ENCODE data around the gene HOXD4.

The HOXD4 gene

DNA sequence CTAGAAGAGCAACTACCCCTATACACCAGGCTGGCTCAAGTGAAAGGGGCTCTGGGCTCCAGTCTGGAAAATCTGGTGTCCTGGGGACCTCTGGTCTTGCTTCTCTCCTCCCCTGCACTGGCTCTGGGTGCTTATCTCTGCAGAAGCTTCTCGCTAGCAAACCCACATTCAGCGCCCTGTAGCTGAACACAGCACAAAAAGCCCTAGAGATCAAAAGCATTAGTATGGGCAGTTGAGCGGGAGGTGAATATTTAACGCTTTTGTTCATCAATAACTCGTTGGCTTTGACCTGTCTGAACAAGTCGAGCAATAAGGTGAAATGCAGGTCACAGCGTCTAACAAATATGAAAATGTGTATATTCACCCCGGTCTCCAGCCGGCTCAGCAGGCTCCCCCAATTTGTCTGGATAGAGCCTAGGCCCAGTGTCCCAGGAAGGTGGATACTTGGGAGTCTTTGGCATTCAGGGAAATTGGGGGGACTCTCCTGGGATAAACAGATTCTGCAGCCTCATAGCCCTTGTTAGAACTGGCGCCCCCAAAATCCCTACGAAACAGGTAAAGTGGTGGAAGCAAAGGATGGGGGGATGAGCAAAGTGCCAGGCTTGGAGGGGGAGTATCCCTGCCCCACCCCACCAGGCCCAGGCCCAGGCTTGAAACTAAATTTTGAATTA is 2.5 kb upstream of the HOXD4 start:
- Histone ChIP-seq H3K9me3 (no peaks in the 10 kb centered on the region), H3K36me3 (peaks cover 8 to 30% (median 15%) of the 10 kb centered on the region in 3 donors), H3K4me1 (no peaks in the 10 kb centered on the region), H3K27me3 (peaks cover 0 to 61% of the 10 kb centered on the region in 2 donors), H3K4me3 (no peak overlapping the region), H3K27ac (no peak overlapping the region)
- DNase-seq: no peak
- TF ChIP-seq, protein P1, sequence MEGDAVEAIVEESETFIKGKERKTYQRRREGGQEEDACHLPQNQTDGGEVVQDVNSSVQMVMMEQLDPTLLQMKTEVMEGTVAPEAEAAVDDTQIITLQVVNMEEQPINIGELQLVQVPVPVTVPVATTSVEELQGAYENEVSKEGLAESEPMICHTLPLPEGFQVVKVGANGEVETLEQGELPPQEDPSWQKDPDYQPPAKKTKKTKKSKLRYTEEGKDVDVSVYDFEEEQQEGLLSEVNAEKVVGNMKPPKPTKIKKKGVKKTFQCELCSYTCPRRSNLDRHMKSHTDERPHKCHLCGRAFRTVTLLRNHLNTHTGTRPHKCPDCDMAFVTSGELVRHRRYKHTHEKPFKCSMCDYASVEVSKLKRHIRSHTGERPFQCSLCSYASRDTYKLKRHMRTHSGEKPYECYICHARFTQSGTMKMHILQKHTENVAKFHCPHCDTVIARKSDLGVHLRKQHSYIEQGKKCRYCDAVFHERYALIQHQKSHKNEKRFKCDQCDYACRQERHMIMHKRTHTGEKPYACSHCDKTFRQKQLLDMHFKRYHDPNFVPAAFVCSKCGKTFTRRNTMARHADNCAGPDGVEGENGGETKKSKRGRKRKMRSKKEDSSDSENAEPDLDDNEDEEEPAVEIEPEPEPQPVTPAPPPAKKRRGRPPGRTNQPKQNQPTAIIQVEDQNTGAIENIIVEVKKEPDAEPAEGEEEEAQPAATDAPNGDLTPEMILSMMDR (IDR thresholded peaks at IDR 0.05): no peak
- intact Hi-C loops (cut with DNase I; ENCODE audit: low total_unique reads): no loop called here

DNA sequence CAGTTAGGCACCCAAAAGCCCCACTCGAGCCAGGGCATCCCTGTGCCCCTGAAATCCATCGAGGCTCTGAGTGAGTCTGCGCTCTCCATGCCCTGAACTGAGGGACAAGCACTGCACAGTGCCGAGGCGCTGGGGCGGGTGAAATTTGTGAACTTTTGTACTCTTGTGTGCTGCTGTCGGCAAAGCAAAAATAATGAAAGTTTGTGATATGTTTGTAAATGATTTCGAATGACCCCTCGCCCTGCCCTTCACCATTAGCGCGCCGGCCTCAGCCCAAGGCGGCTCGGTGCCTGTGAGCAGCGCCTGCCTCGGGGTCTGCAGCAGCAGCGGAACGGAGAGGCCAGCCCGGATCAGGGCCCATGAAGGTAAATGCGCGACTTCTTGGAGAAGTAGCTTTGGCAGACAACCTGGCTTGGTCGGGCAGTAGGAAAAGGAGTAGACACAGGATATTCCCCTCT is 1.8 kb upstream of the HOXD4 start:
- Histone ChIP-seq H3K9me3 (no peaks in the 10 kb centered on the region), H3K27ac (no peak overlapping the region), H3K4me1 (no peaks in the 10 kb centered on the region), H3K4me3 (no peak overlapping the region), H3K36me3 (peaks cover 8 to 31% (median 15%) of the 10 kb centered on the region in 3 donors), H3K27me3 (peaks cover 0 to 62% of the 10 kb centered on the region in 2 donors)
- no peak for DNase-seq
- intact Hi-C loops (cut with DNase I; ENCODE audit: low total_unique reads): no loop called here
- TF ChIP-seq, protein P1 (IDR thresholded peaks at IDR 0.05): no peak

DNA sequence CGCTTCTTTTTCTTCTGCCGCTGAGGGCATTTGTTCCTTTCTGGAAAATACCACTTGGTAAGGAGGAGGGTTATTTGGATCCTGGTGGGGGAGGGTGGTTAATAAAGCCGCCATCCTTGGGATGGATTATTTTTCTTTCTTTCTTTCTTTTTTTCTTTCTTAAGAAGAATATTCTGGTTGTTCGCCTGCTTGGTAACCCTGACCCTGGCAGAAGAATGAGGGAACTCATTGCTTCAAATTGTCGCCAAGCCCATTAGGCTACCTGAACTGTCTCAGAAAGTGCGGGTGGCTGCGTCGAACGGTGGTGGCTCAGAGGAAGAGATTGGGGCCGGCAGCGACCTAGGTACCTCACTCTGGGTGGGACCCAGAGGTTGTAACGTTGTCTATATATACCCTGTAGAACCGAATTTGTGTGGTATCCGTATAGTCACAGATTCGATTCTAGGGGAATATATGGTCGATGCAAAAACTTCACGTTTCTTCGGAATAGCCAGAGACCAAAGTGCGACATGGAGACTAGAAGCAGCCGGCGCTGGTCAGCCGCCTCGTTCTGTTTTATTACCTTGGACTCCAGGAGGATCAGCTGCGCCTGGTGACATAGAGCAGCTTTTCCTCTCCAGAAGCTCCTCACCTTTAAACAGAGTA is 1.3 kb upstream of the HOXD4 start:
- no peak for DNase-seq
- H3K27me3 ChIP-seq: peaks cover 0 to 66% of the 10 kb centered on the region in 2 donors
- H3K27ac ChIP-seq: no peak overlapping the region
- no peaks in the 10 kb centered on the region for H3K9me3 ChIP-seq
- H3K4me3 ChIP-seq: no peak overlapping the region
- intact Hi-C loops (cut with DNase I; ENCODE audit: low total_unique reads): loop anchor here (10.0 kb wide), 1 partner anchor 105 kb away; no protein-coding TSS in a partner anchor
- H3K36me3 ChIP-seq: peaks cover 8 to 35% (median 15%) of the 10 kb centered on the region in 3 donors
- H3K4me1 ChIP-seq: no peaks in the 10 kb centered on the region
- TF ChIP-seq, protein P1 (IDR thresholded peaks at IDR 0.05): no peak

DNA sequence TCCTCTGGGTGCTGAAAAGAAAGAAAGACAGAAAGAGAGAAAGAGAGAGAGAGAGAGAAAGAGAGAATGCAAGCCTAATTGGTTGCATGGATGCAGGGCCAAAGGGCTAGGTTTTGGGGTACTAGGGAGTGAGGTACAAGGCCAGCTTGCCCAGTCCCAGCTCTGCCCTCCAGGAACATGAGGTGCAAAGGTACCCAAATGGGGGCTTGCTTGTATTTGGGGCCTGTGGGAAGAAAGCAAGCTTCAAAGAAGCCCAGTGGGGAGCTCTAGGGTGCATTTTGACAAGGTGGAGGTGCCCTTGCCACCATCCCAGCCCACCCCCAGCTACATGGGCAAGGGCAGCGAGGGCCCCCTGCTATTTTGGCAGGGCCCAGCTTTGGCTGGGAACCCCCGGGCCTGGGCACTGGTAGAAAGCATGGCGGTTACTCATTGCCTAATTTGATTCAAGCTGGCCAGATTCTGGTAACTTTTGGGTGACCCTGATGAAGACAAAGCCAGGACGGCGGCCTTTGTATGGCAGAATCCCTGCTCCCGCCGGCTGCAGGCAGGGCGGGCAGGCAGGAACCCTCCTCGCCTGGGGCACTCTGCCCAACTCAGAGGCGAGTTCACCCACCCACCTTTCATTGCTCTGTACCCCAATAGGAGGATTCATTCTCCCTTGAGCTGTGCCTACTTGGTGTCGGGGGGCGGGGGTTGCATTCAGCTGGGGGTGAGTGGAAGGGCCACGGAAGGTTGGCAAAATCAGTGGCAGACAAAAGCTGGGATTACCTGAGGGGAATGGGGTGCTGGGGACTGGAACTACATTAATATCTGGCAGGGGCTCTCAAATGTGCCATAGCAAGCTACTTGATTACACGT is 537 bp upstream of the HOXD4 start:
- TF ChIP-seq, protein P1 (IDR thresholded peaks at IDR 0.05): no peak

More for the DNA sequence above, 537 bp upstream of the HOXD4 start:
- intact Hi-C loops (cut with DNase I; ENCODE audit: low total_unique reads): loop anchor here (10.0 kb wide), 1 partner anchor 104 kb away; no protein-coding TSS in a partner anchor
- DNase-seq: no peak
- no peak overlapping the region for H3K27ac ChIP-seq
- H3K9me3 ChIP-seq: no peaks in the 10 kb centered on the region
- no peaks in the 10 kb centered on the region for H3K4me1 ChIP-seq
- H3K36me3 ChIP-seq: peaks cover 8 to 41% (median 15%) of the 10 kb centered on the region in 3 donors
- H3K27me3 ChIP-seq: peaks cover 0 to 64% of the 10 kb centered on the region in 2 donors
- H3K4me3 ChIP-seq: no peak overlapping the region
